GM18868 (cell line): ENCODE results near the gene C4orf51.

ENCODE experiments used
- ATAC-seq: cut with Tn5 transposase; IDR thresholded peaks from one replicate; pipeline ENCODE4 v1.9.1; 2021; ENCODE audit warnings: mild to moderate bottlenecking, moderate library complexity; ENCODE audit not compliant: unreplicated experiment

Gene C4orf51

DNA sequence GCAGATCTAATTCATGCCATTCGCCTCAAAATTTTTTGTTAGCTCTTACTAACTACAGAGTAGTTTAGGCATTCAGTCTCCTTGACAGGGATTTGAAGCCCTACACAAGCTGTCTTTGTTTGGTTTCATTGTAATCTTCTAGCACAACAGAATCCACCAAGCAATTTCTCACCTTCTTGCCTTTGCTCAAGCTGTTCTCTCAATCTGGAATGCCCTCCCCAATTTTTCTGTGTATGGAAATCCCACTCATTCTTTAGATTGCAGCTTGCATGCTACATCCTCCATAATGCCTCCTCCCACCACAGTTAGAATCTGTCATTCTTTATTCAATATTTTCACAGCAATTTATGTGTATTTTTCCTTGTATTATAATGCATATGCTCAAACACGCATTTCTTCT, 63.7 kb downstream of the C4orf51 start:
- no peak for ATAC-seq

DNA sequence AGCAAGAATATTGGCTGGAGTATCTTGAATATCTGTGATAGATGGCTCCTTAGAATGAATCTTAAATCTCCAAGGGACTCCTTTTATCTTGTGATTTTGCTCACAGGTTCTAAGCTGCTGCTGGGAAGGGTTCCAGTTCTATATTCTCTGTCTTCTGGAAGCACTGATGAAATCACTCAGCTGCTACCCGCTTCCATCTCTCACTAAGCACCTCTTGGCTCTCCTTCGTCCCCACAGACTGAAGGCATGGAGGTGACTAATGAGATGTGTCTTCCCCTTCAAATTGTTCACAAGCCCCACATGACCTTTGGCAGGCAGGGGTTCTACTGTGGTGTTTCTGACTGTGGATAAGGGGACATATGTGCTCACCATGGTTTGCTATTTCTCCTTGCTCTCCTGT, 75.9 kb downstream of the C4orf51 start:
- ATAC-seq, result no peak

DNA sequence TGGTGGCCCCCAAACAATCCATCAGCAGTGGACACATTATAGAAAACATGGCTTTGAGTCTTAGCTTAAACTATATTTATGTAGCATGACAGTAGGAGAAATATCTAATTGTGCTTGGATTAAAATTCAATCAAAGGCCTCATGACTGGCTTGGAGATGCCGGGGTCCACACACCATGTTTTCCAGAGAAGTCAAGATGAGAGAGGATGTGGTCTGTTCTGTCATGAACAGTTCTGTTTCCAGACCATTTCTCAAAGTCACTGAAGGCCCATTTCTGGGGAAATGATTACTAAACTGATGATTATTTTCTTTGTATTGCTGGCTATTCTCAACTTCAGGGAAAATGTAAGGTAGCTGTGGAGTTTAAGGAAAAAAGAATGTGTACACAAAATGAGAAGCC, 76.3 kb downstream of the C4orf51 start:
- ATAC-seq, result no peak

DNA sequence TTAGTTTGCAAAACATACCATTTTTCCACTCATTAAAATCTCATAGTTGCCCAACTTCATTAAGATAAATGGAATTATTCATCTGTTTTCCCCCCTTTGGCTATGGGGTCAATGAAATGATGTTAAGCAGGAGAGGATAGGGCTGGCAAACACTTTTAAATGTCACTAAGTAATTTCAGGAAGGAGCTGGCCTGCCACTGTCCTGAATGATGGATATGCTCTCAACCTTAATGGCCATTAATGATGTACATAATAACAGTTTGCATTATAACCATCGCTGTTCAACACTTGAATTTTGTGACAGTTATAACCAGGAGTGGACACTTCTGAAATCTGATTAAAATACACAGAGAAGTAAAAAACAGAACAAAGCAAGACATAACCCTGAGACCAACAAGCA, 77.2 kb downstream of the C4orf51 start:
- ATAC-seq, result no peak

DNA sequence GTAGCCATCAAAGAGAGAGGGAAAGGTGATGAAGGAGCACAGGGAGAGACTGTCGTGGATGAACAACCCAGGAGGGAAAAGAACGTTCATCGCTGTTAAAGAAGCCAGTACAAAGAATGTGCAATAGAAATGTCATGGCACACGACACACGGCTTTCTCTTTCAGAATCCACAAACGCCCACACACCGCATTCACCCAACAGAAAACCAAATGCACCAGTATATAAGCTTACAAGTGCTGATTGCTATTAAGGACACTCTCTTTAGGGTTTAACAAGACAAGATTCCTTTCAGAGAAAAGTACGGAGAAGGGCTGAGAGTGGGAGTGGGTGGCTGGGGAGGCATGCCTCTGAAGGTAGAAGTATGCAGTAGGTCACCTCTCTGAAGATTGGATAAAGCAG, 80.2 kb downstream of the C4orf51 start:
- no peak for ATAC-seq

DNA sequence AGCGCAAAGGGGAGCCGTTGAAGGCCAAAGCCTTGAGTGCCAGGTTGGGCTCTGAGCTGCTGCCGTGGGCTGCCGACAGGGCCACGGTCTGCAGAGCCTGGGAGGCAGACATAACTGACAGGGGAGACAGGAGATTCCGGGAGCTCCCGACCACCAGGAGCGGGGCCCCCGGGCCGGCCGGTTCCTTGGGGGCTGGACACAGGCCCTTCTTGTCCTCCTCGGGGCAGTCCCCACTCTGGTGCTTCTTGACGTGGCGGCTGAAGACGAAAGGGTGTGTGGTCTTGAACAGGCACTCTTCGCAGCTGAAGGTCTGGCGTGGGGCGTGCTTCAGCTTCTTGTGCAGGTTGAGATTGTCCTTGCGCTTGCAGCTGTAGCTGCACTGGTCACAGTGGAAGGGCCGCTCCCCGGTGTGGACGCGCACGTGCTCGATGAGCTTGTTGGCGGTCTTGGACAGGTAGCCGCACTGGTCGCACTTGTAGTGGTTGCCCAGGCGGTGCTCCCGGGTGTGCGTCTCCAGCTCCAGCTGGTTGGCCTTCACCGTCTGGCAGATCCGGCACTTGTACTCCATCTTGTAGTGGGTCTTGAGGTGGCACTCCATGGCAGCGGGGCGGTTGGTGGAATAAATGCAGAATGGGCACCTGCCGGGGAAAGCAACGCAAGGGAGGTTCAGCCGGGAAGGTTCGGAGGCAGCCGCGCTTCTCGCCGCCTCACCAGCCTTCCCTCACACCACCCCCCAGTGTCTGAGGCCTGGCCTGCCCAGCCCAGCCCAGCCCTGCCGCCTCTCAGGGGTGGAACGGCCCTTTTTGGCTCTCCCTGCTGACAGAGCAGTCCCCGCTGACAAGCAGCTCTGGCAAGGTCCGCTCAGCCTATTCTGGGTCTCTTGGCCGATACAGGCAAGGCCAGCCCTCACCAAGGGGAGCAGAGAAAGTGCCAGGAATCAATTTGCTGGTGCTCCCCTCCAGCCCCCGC, 81.3 kb downstream of the C4orf51 start:
- no peak for ATAC-seq

DNA sequence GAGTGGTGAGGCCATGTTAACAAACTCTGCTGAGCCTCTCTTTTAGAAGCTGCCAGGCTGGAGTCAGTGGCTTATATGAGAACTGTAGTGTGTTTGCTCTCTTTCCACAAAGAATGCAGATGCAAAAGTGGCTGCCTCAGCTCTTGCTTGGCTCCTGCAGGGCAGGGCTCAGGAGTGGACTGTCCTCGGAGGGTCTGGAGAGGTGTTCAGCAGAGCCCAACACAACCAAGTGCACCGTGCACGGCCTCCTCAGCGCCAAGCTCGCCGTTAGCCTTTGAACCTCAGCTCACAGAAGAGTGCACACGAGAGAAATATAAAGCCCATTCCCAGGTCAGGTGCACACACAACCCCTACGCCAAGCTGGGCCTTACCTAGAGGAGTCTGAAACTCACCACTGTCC, 82.8 kb downstream of the C4orf51 start:
- no peak for ATAC-seq

DNA sequence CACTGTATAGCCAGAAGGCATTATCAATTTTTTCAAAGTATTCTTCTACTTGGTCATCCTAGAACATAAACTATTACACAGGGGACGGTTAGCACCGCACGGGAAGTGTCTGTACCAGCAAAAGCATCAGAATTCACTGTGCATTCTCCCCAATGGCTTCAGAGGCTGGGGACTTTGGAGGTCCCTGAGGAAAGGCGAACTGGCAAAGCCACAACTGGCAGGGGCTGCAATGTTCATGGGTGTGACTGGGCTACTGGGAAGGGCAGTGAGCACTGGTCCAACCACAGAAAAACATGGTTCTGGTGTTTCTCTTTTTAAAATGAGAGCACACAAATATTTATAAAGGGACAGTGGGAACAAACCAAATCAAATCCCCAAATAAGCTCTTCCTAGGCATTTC, 83.5 kb downstream of the C4orf51 start:
- ATAC-seq, result no peak

DNA sequence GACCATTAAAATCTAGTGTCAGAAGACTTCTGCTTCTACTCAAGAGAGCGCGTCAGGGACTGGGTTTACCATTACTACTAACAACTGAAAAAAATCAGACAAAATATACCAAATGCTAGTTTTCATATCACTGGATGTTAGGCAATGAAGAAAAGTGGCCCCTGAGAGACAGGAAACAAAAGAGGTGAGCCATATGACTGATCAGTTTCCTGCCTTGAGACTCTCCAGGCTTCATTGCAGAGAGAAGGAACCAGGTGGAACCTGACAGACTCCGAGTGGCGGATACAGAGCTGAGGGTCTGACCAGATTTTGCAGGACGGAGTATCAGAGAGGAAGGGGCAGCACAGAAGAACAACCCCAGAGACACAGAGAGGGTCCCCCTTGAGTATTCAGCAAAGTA, 86.3 kb downstream of the C4orf51 start:
- no peak for ATAC-seq

DNA sequence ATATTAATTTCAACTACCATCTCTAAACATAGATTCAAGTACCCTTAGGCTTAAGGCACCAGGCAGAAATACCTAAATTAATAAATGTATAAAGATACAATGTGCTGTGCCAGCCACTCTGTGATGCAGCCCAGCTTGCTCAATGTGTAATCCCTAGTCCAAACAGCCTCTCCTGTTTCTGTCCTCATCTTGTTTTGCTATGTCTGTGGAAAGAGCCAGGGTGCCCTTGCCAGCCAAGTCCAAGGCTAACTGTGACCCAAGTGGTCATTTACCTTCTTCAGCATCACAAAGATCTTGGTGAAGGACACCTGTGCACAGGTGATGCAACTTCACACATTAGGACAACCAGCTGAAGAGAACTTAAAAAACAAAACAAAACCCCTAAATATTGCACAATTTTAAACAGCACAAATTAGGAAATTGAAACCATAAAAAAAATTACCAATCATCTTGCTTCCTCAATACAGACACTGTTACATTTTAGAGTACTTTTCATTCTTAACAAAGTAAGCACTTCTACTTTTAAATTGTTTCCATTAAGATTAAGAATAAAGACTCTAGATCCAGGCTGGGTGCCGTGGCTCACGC, 89.6 kb downstream of the C4orf51 start:
- ATAC-seq, result no peak

DNA sequence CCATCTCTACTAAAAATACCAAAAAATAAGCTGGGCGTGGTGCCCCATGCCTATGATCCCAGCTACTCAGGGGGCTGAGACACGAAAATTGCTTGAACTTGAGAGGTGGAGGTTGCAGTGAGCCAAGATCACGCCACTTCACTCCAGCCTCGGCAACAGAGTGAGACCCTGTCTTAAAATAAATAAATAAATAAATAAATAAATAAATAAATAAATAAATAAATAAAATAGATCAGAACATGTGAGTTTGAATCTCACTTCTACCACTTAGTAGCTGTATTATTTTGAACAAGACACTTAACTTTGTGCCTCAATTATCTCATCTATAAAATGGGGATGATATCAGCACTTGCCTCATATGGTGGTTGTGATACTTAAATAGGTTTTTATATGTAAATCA, 90.2 kb downstream of the C4orf51 start:
- no peak for ATAC-seq

DNA sequence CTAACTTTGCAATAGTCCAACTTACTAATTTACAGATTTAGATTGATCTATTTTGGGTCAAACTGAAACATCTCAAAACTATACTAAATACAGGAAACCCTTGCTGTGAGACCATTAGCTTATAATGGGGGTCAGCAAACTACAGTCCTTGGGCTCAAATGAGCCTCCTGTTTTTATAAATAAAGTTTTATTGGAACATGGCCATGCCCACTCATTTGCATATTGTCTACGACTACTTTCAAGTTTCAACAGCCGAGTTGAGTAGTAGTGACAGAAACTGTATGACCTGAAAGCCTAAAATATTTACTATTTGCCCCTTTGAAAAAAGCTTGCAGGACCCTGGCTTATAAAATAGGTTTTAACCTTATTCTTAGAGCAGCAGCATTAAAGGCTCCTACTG, 92.4 kb downstream of the C4orf51 start:
- ATAC-seq, result no peak

DNA sequence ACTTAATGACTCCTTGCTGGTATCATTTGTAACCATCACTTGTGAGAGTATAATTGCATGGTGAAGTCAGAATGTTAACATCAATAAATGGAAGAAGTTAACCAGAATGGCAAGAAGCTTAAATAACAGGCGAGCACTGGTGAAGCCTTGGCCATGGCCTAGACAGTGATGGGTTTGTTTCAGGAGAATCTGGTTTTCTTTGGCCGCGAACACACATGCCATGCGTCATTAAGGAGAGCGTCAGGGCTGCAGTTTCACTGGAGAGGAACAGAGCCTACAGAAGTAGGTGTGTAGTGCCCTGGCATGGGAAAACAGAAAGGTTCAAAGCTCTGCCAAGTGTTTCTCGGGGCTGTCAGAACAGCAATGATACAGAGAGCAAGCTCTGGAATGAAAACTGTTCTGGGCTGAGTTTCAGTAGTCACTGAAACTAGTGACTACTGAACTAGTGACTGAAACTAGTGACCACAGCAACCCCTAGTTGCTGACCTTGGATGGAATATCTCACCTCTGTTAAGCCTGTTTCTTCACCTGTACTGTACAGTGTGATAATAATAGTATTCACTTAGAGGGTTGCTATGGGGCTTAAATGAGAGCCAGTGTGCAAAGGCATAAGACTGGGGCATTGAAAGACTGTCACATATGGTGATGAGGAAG, 93.8 kb downstream of the C4orf51 start:
- ATAC-seq, result peak; percentile 83

DNA sequence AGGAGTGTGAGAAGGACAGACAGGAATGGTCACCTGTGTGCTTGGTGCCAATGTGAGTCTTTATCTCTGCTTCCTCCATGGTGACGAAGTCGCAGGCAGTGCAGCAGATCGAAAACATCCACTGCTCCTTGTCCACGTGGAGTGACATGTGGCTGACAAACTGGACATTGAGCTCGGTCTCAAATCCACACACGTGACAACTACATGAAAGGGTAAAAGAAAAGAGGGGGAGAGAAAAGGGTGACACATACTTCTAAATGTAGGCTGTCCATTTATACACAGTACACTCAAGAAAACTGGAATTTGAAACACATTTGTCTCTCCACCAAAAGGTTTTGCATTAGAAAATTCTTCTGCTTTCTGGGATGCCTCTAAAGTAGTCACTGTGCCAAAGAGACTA, 94.5 kb downstream of the C4orf51 start:
- no peak for ATAC-seq

DNA sequence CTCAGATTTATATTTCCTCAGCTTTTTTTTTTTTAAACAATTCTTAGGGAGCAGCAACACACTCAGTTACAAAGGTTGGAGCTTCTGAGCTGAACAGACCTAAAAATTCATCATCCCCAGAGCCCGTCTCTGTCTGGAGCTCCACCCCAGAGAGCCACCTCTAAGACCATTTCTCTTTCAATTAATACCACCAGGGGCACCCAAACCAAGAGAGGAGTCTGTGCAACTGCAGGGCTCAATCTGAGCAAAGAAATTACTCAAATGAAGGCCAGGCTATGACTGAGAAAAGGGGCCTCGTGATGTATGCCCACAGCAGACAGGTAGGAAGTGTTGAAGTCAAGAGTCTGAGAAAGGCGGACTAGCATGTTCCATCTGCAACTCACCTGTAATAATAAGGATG, 95.5 kb downstream of the C4orf51 start:
- ATAC-seq, result no peak

DNA sequence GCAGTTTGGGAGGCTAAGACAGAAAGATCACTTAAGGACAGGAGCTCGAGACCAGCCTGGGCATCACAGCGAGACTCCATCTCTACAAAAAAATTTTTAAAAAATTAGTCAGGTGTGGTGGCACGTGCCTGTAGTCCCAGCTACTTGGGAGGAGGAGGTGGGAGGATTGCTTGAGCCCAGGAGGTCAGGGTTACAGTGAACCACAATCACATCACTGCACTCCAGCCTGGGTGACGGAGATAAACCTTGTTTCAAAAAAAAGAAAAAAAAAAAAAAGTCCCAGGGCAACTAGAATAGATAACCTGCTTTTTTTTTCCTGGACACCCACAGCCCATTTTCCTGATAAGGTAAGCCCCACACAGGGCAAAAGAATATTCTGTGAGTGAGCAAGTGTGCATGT, 96.3 kb downstream of the C4orf51 start:
- no peak for ATAC-seq

DNA sequence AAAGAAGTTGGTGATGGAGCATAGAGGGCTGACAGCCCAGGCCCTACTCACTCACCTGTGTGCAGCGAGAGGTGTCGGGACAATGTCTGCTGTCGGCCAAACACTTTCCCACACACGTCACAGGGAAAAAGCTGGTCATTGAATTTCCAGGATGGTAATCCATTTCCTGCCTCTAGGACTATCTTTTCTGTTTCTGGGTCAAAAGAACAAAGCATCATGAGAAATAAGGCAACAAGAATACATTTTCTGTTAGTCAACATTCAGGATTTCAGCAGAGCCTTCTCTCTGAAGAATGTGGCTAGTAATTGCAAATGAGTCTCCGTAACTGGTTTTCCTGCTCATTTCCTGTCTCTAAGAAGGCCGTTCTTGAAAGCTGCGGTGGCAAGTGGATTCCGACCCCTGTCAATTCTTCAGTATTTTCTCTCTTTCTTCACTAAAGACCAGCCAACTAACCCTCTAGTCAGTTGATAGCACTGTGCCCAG, 99.4 kb downstream of the C4orf51 start:
- no peak for ATAC-seq

DNA sequence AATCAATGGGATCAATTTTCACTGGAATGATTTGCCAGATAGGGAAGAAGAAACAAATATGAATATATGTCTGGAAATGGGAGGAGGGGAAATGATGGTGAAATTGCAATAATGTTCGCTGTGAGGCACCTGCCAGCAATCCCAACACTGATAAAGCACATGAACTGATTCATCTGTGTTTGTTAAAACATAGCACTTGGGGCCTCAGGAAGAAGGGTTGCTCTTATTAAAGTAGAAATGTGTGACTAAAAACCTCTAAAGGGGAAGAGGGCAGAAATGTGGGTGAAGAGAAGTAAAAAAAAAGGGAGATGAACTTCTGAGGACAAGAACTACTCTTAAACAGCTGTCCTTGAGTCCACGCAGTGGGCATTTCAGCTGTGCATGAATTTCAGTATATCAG, 101.4 kb downstream of the C4orf51 start:
- ATAC-seq, result no peak
